Neutrophil (primary cell): ENCODE measurements around the gene TMEM185A.
"Not testable (repeated sequence)": the region's sequence is repeated elsewhere in the genome, so short reads cannot be mapped to it uniquely, and the experiment has no call there.

Experiments
- H3K27ac ChIP-seq: fragments of 200-600 bp; sonication (generic); 2 replicates; pipeline ENCODE4 v1.5.1; 2016; ENCODE audit warnings: mild to moderate bottlenecking, moderate library complexity
- H3K27me3 ChIP-seq: fragments of 200-600 bp; sonication (generic); 2 replicates; pipeline ENCODE4 v1.6.0; 2016; ENCODE audit warnings: mild to moderate bottlenecking
- H3K36me3 ChIP-seq: fragments of 200-600 bp; sonication (generic); 2 replicates; pipeline ENCODE4 v1.5.1; 2017
- H3K4me1 ChIP-seq, 2 experiments: fragments of 200-600 bp in 1 of 2; sonication (generic) in 1 of 2; 1 replicate in 1 of 2; 2 replicates in 1 of 2; pipeline versions ENCODE4 v1.5.1 to v1.6.1; 2013 to 2016; ENCODE audit warnings: low read depth in 1 of 2, low read length in 1 of 2, mild to moderate bottlenecking in 1 of 2, moderate library complexity in 1 of 2; ENCODE audit not compliant: control insufficient read depth in 1 of 2, insufficient read depth in 1 of 2
- H3K4me3 ChIP-seq, 2 experiments: fragments of 200-600 bp in 1 of 2; sonication (generic) in 1 of 2; 1 replicate in 1 of 2; 2 replicates in 1 of 2; pipeline ENCODE4 v1.5.1; 2013 to 2016; ENCODE audit warnings: low read depth in 1 of 2, low read length in 1 of 2, mild to moderate bottlenecking in 1 of 2, moderate library complexity in 1 of 2
- H3K9me3 ChIP-seq: fragments of 200-600 bp; sonication (generic); 2 replicates; pipeline ENCODE4 v1.5.1; 2016
- TF ChIP-seq, protein P1 (sequence below): fragments of 200-600 bp; sonication (generic); IDR thresholded peaks from 2 replicates; pipeline ENCODE4 v1.5.1; 2016; ENCODE audit warnings: antibody characterized with exemption

TMEM185A gene

DNA sequence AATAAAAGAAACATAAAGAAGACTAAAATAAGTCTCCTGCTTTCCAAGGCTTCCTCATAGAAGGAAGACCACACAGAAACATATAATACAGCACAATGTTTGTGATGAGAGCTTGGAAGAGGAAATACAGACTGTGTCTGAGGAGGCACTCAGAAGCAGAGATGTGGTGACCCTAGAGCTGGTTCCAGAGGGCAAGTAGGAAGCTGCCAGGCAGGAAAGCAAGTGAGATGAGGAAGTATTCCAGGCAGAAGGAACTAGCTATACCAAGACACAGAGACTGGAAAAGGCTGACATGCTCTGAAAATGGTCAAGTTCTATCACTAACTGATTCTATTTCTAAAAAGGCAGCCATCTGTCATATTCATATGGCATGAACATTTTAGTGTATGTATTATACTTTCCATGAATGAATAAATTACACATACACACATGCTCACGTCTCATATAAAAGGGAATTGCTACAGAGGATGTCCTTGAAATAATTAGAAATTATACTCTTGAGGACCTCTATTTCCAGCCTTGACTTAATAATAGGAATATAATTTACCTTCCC is 19.9 kb downstream of the TMEM185A start:
- no peak overlapping the region for H3K4me3 ChIP-seq
- TF ChIP-seq, protein P1, sequence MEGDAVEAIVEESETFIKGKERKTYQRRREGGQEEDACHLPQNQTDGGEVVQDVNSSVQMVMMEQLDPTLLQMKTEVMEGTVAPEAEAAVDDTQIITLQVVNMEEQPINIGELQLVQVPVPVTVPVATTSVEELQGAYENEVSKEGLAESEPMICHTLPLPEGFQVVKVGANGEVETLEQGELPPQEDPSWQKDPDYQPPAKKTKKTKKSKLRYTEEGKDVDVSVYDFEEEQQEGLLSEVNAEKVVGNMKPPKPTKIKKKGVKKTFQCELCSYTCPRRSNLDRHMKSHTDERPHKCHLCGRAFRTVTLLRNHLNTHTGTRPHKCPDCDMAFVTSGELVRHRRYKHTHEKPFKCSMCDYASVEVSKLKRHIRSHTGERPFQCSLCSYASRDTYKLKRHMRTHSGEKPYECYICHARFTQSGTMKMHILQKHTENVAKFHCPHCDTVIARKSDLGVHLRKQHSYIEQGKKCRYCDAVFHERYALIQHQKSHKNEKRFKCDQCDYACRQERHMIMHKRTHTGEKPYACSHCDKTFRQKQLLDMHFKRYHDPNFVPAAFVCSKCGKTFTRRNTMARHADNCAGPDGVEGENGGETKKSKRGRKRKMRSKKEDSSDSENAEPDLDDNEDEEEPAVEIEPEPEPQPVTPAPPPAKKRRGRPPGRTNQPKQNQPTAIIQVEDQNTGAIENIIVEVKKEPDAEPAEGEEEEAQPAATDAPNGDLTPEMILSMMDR: no peak
- H3K4me1 ChIP-seq: no peaks in the 10 kb centered on the region
- H3K9me3 ChIP-seq: no peaks in the 10 kb centered on the region
- H3K36me3 ChIP-seq: peaks cover 1% of the 10 kb centered on the region
- H3K27me3 ChIP-seq: no peaks in the 10 kb centered on the region
- H3K27ac ChIP-seq: no peak overlapping the region

DNA sequence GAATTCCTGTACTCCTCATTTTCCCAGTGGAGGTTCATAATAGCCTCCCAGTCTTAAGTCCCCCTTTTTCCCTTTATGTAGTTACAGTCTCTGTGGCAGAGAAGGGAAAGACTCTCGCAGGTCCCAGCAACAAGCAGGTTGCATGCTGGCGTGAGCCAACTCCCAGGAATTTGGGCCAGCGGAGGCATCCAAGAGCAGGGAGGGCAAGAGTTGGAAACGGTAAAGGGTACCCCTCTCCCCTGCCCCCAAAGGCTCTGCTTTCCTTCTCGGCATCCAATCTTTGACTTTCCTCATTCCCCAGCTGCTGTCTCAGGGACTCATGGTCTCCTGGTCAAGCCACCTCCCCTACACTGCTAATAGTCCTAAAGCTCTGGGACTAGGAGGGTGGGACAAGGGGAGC is 21.1 kb downstream of the TMEM185A start:
- Histone ChIP-seq H3K9me3 (no peaks in the 10 kb centered on the region), H3K27me3 (no peaks in the 10 kb centered on the region), H3K36me3 (peaks cover 11% of the 10 kb centered on the region), H3K4me1 (no peaks in the 10 kb centered on the region), H3K27ac (no peak overlapping the region), H3K4me3 (no peak overlapping the region)
- TF ChIP-seq, protein P1: no peak

DNA sequence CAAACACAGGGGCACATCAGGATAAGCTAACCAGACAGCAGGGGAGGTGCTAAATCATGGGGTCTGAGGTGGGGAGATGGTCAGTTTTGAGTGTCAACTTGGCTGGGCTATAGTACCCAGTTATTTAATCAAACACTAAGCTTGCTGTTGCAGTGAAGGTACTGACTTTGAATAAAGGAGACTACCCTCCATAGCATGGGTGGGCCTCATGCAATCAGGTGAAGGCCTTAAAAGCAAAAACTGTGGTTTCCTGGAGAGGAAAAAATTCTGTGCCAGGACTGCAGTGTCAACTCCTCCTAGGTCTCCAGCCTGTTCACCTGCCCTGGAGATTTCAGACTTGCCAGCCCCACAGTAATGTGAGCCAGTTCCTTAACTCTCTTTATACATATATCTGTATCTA is 23.9 kb downstream of the TMEM185A start:
- Histone ChIP-seq H3K27ac (no peak overlapping the region), H3K36me3 (peaks cover 11% of the 10 kb centered on the region), H3K27me3 (no peaks in the 10 kb centered on the region), H3K4me3 (no peak overlapping the region), H3K9me3 (no peaks in the 10 kb centered on the region), H3K4me1 (no peaks in the 10 kb centered on the region)
- TF ChIP-seq, protein P1: no peak

DNA sequence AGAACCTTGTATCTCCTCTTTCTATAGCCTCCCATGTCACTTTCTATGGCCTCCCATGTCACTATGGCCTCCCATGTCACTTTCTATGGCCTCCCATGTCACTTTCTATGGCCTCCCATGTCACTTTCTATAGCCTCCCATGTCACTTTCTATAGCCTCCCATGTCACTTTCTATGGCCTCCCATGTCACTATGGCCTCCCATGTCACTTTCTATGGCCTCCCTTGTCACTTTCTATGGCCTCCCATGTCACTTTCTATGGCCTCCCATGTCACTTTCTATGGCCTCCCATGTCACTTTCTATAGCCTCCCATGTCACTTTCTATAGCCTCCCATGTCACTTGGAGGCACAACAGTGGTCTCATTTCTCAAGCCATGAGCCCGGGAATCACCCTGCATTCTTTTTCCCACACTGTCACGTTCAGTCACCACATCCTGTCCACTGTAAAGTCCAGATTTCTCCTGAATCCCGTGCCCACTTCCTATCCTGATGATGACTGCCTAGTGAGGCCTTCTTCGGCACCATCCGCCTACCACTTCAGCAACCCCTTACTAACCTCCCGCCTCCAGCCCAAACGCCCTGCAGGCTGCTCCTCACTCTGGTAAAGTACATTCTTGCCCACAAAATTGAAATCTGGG is 26.2 kb downstream of the TMEM185A start:
- H3K9me3 ChIP-seq, H3K27ac ChIP-seq, H3K4me3 ChIP-seq, H3K27me3 ChIP-seq, H3K4me1 ChIP-seq: not testable (repeated sequence)
- peaks cover 11% of the 10 kb centered on the region for H3K36me3 ChIP-seq

DNA sequence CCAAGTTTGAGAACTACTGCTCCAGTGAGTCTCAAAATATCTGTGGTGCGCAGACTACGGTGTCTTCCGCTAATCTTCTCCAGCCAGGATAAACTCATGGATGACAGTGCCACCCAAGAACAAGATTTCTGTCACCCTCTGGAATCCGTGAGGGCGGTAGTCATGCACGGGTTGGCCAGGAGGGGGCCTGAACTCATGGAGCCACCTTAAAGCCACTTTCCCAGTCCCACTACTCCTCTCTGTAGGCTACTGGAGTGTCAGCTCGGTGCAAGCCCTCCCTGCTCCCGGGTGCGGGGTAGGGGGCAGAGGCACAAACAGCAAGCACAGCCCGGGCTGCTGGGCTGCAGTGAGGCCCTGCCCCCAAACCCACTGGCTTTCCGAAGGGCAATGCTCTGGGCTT is 33.0 kb downstream of the TMEM185A start:
- not testable (repeated sequence) for H3K27me3 ChIP-seq, H3K36me3 ChIP-seq, H3K9me3 ChIP-seq, H3K27ac ChIP-seq, H3K4me1 ChIP-seq, H3K4me3 ChIP-seq

DNA sequence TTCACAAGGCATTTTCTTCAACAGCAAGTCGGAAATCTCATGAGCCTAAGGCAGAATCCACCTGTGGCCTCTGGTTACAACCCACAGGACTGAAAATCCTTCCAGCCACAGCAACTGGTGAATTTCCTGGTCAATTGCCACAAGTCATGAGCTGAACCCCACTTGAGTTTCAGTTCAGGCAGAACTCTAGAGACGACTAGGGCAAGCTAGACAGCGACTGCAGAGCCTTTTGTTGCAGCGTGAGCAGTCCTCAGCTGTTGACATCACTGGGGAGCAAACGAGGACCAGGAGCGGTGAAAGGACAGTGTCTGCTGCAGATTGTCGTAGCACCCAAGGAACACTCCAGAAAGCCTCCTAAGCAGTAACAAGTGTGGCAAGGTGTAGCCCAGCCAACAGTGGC is 35.6 kb downstream of the TMEM185A start:
- H3K27me3 ChIP-seq, H3K36me3 ChIP-seq, H3K27ac ChIP-seq, H3K4me1 ChIP-seq, H3K9me3 ChIP-seq, H3K4me3 ChIP-seq: not testable (repeated sequence)

DNA sequence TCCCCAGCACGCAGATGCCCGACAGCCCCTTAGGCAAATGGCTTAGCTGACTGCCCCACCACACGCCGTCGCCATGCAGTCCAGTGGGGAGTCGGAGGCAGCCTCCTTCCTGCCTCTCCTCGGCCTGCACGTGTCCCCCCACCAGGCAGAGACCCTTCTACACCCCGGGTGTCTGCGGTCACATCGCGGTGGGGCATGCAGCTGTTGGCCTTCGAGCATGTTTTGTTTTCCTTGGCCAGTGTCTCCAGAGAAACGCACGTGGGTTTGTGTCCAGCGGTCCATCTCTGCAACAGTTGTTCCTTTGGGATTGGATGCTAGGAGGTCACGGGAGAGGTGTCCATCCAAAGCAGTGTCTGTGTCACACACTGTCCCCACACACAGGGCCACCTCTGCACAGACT is 36.4 kb downstream of the TMEM185A start, which contains the start of gene HSFX2:
TSS of gene HSFX2 (minus strand) at position 101 of the 400 bp plus-strand sequence. CDS start 614 bp downstream, outside the sequence.
- not testable (repeated sequence) for H3K27me3 ChIP-seq

DNA sequence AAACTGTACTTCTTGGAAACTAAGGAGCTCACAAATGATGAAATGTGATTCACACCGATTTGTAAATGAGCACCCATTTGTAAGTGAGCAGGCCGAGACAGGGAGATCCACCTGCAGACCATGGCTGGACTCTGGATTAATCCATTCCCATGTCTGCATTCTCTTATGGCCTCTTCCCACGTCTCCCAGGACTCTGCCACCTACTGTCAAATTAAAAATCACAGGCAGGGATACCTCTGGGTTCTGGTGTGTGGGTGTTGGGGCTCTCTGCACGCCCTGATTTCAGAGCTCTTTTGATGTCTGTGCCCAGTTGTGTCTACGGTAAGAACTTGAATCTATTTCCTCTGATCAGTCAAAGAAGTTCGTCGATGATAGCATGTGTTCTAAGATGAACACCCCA is 40.6 kb downstream of the TMEM185A start:
- not testable (repeated sequence) for H3K27me3 ChIP-seq, H3K36me3 ChIP-seq, H3K9me3 ChIP-seq, H3K4me1 ChIP-seq, H3K4me3 ChIP-seq, H3K27ac ChIP-seq

More for the DNA sequence above, 36.4 kb downstream of the TMEM185A start, which contains the start of gene HSFX2:
- H3K36me3 ChIP-seq, H3K4me1 ChIP-seq, H3K9me3 ChIP-seq, H3K4me3 ChIP-seq, H3K27ac ChIP-seq: not testable (repeated sequence)

DNA sequence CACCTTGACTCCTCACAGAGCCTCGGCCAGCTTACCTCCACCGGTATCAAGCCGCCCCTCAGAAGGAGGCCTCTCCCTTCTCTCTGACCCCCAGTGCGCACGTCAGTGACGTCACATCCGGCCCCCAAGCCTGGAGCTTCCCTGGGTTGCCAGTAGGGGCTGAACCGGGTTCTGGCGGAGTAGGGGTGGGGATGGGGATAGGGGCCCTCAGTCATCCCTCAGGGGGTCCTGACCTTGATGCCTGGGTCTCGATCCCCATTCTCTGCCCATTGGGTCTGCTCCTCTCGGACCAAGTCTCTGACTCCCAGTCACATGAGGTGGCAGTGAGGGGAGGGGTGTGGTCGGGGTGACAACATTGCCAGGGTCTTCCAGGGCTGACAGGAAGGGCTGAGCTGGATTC is 44.2 kb downstream of the TMEM185A start, which contains the start of gene MAGEA9B:
TSS of gene MAGEA9B (minus strand) at position 101 of the 400 bp plus-strand sequence. CDS start 4,280 bp downstream, outside the sequence.
- H3K4me3 ChIP-seq, H3K36me3 ChIP-seq: not testable (repeated sequence)

DNA sequence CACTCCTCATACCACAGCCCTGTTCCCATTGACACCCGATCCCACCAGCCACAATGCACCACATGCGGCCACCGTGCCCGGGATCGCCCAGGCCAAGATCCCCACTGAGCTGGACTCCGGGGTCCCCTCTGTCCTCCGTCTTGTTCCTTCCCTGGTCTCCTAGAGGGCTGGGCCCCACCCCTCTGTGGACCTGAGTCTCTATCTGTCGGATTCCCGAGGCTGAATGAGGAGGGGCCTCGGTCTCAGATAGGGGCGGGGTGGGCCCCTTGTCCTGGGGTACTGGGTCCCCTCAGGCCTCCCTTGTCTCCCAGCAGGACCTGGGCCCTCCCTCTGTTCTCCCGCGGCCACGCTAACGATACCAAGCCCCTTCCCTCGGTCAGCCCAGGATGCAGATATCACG is 46.0 kb downstream of the TMEM185A start:
- not testable (repeated sequence) for H3K4me1 ChIP-seq, H3K36me3 ChIP-seq, H3K9me3 ChIP-seq, H3K27ac ChIP-seq, H3K27me3 ChIP-seq, H3K4me3 ChIP-seq

More for the DNA sequence above, 44.2 kb downstream of the TMEM185A start, which contains the start of gene MAGEA9B:
- not testable (repeated sequence) for H3K9me3 ChIP-seq, H3K27me3 ChIP-seq, H3K4me1 ChIP-seq, H3K27ac ChIP-seq

DNA sequence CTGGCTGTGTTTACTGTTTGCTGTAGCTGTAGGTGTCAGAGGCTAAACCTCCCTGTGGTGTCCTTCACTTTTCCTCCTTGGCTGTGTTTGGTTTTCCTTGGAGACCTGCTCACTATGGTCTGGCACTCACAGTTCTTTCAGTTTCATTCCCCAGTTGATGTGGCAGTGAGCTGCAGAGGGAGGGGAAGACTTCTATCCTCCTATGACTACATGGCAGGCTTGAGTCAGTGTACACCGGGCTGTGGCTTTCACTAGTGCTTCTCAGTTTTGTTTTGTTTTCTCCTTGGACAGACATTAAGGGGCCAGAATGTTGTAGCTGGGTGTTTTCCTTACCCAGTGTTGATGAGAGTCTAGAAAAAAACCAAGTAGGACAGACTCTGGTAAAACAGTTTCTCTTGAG is 58.1 kb downstream of the TMEM185A start:
- not testable (repeated sequence) for H3K9me3 ChIP-seq, H3K36me3 ChIP-seq, H3K27ac ChIP-seq, H3K4me3 ChIP-seq, H3K4me1 ChIP-seq, H3K27me3 ChIP-seq
